Colonic mucosa (tissue), 4 donors: ENCODE data around the gene IFT74. TPM values are rescaled to one million over a fixed set of nuclear protein-coding genes. Genes with fewer than 3 reads are reported as not detected.
A peak's percentile ranks its signal among the peaks of the same experiment; 100 is the strongest.

ENCODE experiments used
- DNase-seq: peaks from one replicate; pipeline ENCODE4 v3.0.0-alpha.2; 2020
- H3K27ac ChIP-seq: fragments of 200-600 bp; one replicate; pipeline ENCODE4 v1.8.0; 2021
- H3K27me3 ChIP-seq: fragments of 200-600 bp; one replicate; pipeline ENCODE4 v1.8.0; 2021
- H3K36me3 ChIP-seq: fragments of 200-600 bp; one replicate; pipeline ENCODE4 v1.8.0; 2021
- H3K4me1 ChIP-seq: fragments of 200-600 bp; one replicate; pipeline ENCODE4 v1.8.0; 2021; ENCODE audit warnings: mild to moderate bottlenecking
- H3K4me3 ChIP-seq: fragments of 200-600 bp; one replicate; pipeline ENCODE4 v1.8.0; 2021
- H3K9ac ChIP-seq, 2 donors: one replicate each; pipeline ENCODE4 v1.7.0; 2013; ENCODE audit warnings: control low read depth in 2 of 2, low read depth in 2 of 2, low read length in 2 of 2
- H3K9me3 ChIP-seq: fragments of 200-600 bp; one replicate; pipeline ENCODE4 v1.8.0; 2021
- CTCF ChIP-seq: fragments of 200-600 bp; IDR thresholded peaks from one replicate; pipeline ENCODE4 v1.8.0; 2022; ENCODE audit warnings: antibody characterized with exemption, mild to moderate bottlenecking
- intact Hi-C: fragments of 100-400 bp; cut with DNase I; formaldehyde crosslinking; loops from one replicate; pipeline ENCODE4 v1.14.1; 2022
- total RNA-seq, 2 donors: library from RNA; stranded (reverse); fragmentation: NEBNext Ultra II Directional in 1 of 2; extraction: Animal tissue kit (Norgen Biotek cat#: 25700) in 1 of 2; gene quantifications; one replicate each; pipeline ENCODE4 v1.2.1, GENCODE V29; 2021
- donor health status: healthy.
- donor health status: DM: no; HTN: no; CAD: no.
- donor health status: DM: no; HTN: no; CAD: no.

The IFT74 gene
- total RNA-seq, 2 donors from 2014 or later, result 12.3 to 14.8 TPM

GRCh38 chr9:27005491-27005890 lies 49.3 kb downstream of the IFT74 start, which contains the start of gene LRRC19:
TSS of gene LRRC19 (minus strand) at chr9:27005672. CDS start at chr9:26999694, 5,978 bp downstream.
- no peaks in the 10 kb centered on the region for H3K9me3 ChIP-seq
- H3K27ac ChIP-seq, result peak within 1 kb of the TSS; percentile 81
- no peaks in the 10 kb centered on the region for H3K27me3 ChIP-seq
- DNase-seq, result no peak
- no peaks in the 10 kb centered on the region for H3K4me1 ChIP-seq
- no peaks in the 10 kb centered on the region for H3K36me3 ChIP-seq
- peak within 1 kb of the TSS; percentile 34 for H3K4me3 ChIP-seq
- TF ChIP-seq CTCF, result no peak
- H3K9ac ChIP-seq, result peak within 1 kb of the TSS in 1 of 2 donors; percentile 74
- intact Hi-C loops, result no loop called here

GRCh38 chr9:27019589-27019988 lies 63.4 kb downstream of the IFT74 start:
- no peaks in the 10 kb centered on the region for H3K9me3 ChIP-seq
- no peak overlapping the region for H3K9ac ChIP-seq
- no peak for DNase-seq
- H3K27me3 ChIP-seq, result no peaks in the 10 kb centered on the region
- no peak overlapping the region for H3K27ac ChIP-seq
- intact Hi-C loops, result no loop called here
- H3K4me3 ChIP-seq, result no peak overlapping the region
- H3K4me1 ChIP-seq, result no peaks in the 10 kb centered on the region
- H3K36me3 ChIP-seq, result no peaks in the 10 kb centered on the region
- TF ChIP-seq CTCF, result no peak

- Histone ChIP-seq H3K4me1 (no peaks in the 10 kb centered on the region), H3K27me3 (no peaks in the 10 kb centered on the region), H3K27ac (no peak overlapping the region), H3K4me3 (no peak overlapping the region), H3K9ac (no peak overlapping the region), H3K36me3 (no peaks in the 10 kb centered on the region), H3K9me3 (no peaks in the 10 kb centered on the region)
- DNase-seq, result no peak
- intact Hi-C loops, result no loop called here
- TF ChIP-seq CTCF, result no peak
These were observed 66.7 kb downstream of the IFT74 start for GRCh38 chr9:27022920-27023319.

- H3K27me3 ChIP-seq, result no peaks in the 10 kb centered on the region
- intact Hi-C loops, result no loop called here
- H3K4me3 ChIP-seq, result no peak overlapping the region
- DNase-seq, result no peak
- H3K36me3 ChIP-seq, result no peaks in the 10 kb centered on the region
- no peak for TF ChIP-seq CTCF
- H3K9ac ChIP-seq, result no peak overlapping the region
- no peaks in the 10 kb centered on the region for H3K9me3 ChIP-seq
- H3K27ac ChIP-seq, result no peak overlapping the region
- H3K4me1 ChIP-seq, result no peaks in the 10 kb centered on the region
These were observed 73.0 kb downstream of the IFT74 start for GRCh38 chr9:27029186-27029585.

GRCh38 chr9:27033815-27034403 lies 77.7 kb downstream of the IFT74 start:
- peak; percentile 82 for DNase-seq
- Histone ChIP-seq H3K36me3 (no peaks in the 10 kb centered on the region), H3K4me1 (no peaks in the 10 kb centered on the region), H3K9ac (no peak overlapping the region), H3K9me3 (no peaks in the 10 kb centered on the region), H3K27me3 (no peaks in the 10 kb centered on the region), H3K27ac (no peak overlapping the region), H3K4me3 (no peak overlapping the region)
- peak; percentile 86 for TF ChIP-seq CTCF
- intact Hi-C loops, result loop anchor here (10.0 kb wide), 2 partner anchors 161 to 511 kb away; no protein-coding TSS in a partner anchor
